ENCODE measurements around the gene MAGED1.

MAGED1 gene

GRCh38 chrX:51931566-51932150 lies 38.2 kb downstream of the MAGED1 start:
- TF ChIP-seq POLR2AphosphoS5 (IDR thresholded peaks at IDR 0.05; ENCODE audit: low read depth, low read length) (no peak), FOXP2 (optimal IDR thresholded peaks at IDR 0.05; ENCODE audit: borderline replicate concordance, extremely low read depth, extremely low read length, insufficient read depth) (no peak), TAF1 (IDR thresholded peaks at IDR 0.05; ENCODE audit: borderline replicate concordance, insufficient read depth, low read length) (no peak), SIN3A (IDR thresholded peaks at IDR 0.05; ENCODE audit: borderline replicate concordance, insufficient read depth, low read length) (no peak)
- TF ChIP-seq, protein P1, sequence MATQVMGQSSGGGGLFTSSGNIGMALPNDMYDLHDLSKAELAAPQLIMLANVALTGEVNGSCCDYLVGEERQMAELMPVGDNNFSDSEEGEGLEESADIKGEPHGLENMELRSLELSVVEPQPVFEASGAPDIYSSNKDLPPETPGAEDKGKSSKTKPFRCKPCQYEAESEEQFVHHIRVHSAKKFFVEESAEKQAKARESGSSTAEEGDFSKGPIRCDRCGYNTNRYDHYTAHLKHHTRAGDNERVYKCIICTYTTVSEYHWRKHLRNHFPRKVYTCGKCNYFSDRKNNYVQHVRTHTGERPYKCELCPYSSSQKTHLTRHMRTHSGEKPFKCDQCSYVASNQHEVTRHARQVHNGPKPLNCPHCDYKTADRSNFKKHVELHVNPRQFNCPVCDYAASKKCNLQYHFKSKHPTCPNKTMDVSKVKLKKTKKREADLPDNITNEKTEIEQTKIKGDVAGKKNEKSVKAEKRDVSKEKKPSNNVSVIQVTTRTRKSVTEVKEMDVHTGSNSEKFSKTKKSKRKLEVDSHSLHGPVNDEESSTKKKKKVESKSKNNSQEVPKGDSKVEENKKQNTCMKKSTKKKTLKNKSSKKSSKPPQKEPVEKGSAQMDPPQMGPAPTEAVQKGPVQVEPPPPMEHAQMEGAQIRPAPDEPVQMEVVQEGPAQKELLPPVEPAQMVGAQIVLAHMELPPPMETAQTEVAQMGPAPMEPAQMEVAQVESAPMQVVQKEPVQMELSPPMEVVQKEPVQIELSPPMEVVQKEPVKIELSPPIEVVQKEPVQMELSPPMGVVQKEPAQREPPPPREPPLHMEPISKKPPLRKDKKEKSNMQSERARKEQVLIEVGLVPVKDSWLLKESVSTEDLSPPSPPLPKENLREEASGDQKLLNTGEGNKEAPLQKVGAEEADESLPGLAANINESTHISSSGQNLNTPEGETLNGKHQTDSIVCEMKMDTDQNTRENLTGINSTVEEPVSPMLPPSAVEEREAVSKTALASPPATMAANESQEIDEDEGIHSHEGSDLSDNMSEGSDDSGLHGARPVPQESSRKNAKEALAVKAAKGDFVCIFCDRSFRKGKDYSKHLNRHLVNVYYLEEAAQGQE (IDR thresholded peaks at IDR 0.05; ENCODE audit: insufficient read depth in 1 of 2, low read depth in 2 of 2, low read length in 2 of 2), result no peak

Data from PFSK-1 (cell line).